8988T (cell line): ENCODE data around the gene SNHG17.
"Not testable (repeated sequence)": the region's sequence is repeated elsewhere in the genome, so short reads cannot be mapped to it uniquely, and the experiment has no call there.

Experiments used
- DNase-seq: peaks from one replicate; pipeline ENCODE4 v3.0.0; 2011

Gene SNHG17

GRCh38 chr20:38414769-38415450 is 20.2 kb downstream of the SNHG17 start:
- DNase-seq: no peak

GRCh38 chr20:38412877-38413577 is 22.1 kb downstream of the SNHG17 start:
- no peak for DNase-seq

- not testable (repeated sequence) for DNase-seq
Measured at GRCh38 chr20:38407822-38408221, 27.3 kb downstream of the SNHG17 start.

GRCh38 chr20:38407321-38407720 is 27.8 kb downstream of the SNHG17 start:
- DNase-seq: no peak

- no peak for DNase-seq
Measured at GRCh38 chr20:38406476-38406875, 28.7 kb downstream of the SNHG17 start.

GRCh38 chr20:38405132-38405531 is 30.0 kb downstream of the SNHG17 start:
- no peak for DNase-seq

- no peak for DNase-seq
Measured at GRCh38 chr20:38404016-38404415, 31.1 kb downstream of the SNHG17 start.

GRCh38 chr20:38402816-38403215 is 32.3 kb downstream of the SNHG17 start:
- DNase-seq: no peak

- DNase-seq: no peak
Measured at GRCh38 chr20:38402089-38402488, 33.0 kb downstream of the SNHG17 start.

- DNase-seq: not testable (repeated sequence)
Measured at GRCh38 chr20:38395751-38396395, 39.3 kb downstream of the SNHG17 start.

- DNase-seq: no peak
Measured at GRCh38 chr20:38395165-38395564, 40.0 kb downstream of the SNHG17 start.

- no peak for DNase-seq
Measured at GRCh38 chr20:38393259-38393658, 41.9 kb downstream of the SNHG17 start.

GRCh38 chr20:38392356-38392755 is 42.8 kb downstream of the SNHG17 start:
- DNase-seq: no peak

- DNase-seq: no peak
Measured at GRCh38 chr20:38387953-38388352, 47.2 kb downstream of the SNHG17 start.

- DNase-seq: no peak
Measured at GRCh38 chr20:38386851-38387250, 48.3 kb downstream of the SNHG17 start.

- DNase-seq: no peak
Measured at GRCh38 chr20:38386004-38386403, 49.1 kb downstream of the SNHG17 start.

- DNase-seq: no peak
Measured at GRCh38 chr20:38383147-38383546, 52.0 kb downstream of the SNHG17 start.

GRCh38 chr20:38377838-38378237 is 57.3 kb downstream of the SNHG17 start:
- DNase-seq: not testable (repeated sequence)

- DNase-seq: no peak
Measured at GRCh38 chr20:38377039-38377685, 58.0 kb downstream of the SNHG17 start.

- DNase-seq: no peak
Measured at GRCh38 chr20:38373898-38374297, 61.2 kb downstream of the SNHG17 start.

- DNase-seq: no peak
Measured at GRCh38 chr20:38373231-38373867, 61.8 kb downstream of the SNHG17 start.

- no peak for DNase-seq
Measured at GRCh38 chr20:38372806-38373205, 62.3 kb downstream of the SNHG17 start.
